GM23338 (cell line): ENCODE measurements around the gene TRMT11. TPM values are rescaled to one million over a fixed set of nuclear protein-coding genes. Genes with fewer than 3 reads are reported as not detected.

Experiments used
- ATAC-seq: fragments of 200-7000 bp; cut with Tn5 transposase; 3 replicates; pipeline ENCODE4 v1.9.1; 2020
- DNase-seq: peaks from one replicate; pipeline ENCODE4 v3.0.0-alpha.2; 2015; ENCODE audit warnings: low spot score
- H2AFZ ChIP-seq: fragments of 200-600 bp; sonication (generic); 2 replicates; pipeline ENCODE4 v1.8.0; 2016; ENCODE audit warnings: antibody characterized with exemption, mild to moderate bottlenecking, moderate library complexity
- H3F3A ChIP-seq: fragments of 200-600 bp; sonication (generic); replicated peaks from 2 replicates; pipeline ENCODE4 v1.8.0; 2017; ENCODE audit warnings: antibody characterized with exemption, mixed run types, low read depth
- H3K27ac ChIP-seq: fragments of 200-600 bp; sonication (generic); 2 replicates; pipeline ENCODE4 v1.6.1; 2016; ENCODE audit warnings: low read depth
- H3K27me3 ChIP-seq: fragments of 200-600 bp; sonication (generic); 2 replicates; pipeline ENCODE4 v1.8.0; 2016; ENCODE audit warnings: mild to moderate bottlenecking, mixed run types, moderate library complexity; ENCODE audit not compliant: insufficient read depth
- H3K36me3 ChIP-seq: fragments of 200-600 bp; sonication (generic); 2 replicates; pipeline ENCODE4 v1.8.0; 2016; ENCODE audit warnings: mild to moderate bottlenecking; ENCODE audit not compliant: insufficient read depth
- H3K4me1 ChIP-seq: fragments of 200-600 bp; sonication (generic); 2 replicates; pipeline ENCODE4 v1.8.0; 2016; ENCODE audit warnings: mild to moderate bottlenecking, moderate library complexity; ENCODE audit not compliant: insufficient read depth
- H3K4me2 ChIP-seq: fragments of 200-600 bp; sonication (generic); 2 replicates; pipeline ENCODE4 v1.7.1; 2017; ENCODE audit warnings: mixed run types
- H3K4me3 ChIP-seq: fragments of 200-600 bp; sonication (generic); 2 replicates; pipeline ENCODE4 v1.6.1; 2016; ENCODE audit warnings: mixed run types
- H3K79me2 ChIP-seq: fragments of 200-600 bp; sonication (generic); replicated peaks from 2 replicates; pipeline ENCODE4 v1.8.0; 2017; ENCODE audit warnings: mild to moderate bottlenecking; ENCODE audit not compliant: insufficient read depth
- H3K9me2 ChIP-seq: fragments of 200-600 bp; sonication (generic); 2 replicates; pipeline ENCODE4 v1.8.0; 2017; ENCODE audit not compliant: insufficient read depth
- H4K20me1 ChIP-seq: fragments of 200-600 bp; sonication (generic); replicated peaks from 2 replicates; pipeline ENCODE4 v1.8.0; 2017; ENCODE audit warnings: mild to moderate bottlenecking; ENCODE audit not compliant: insufficient read depth
- H3K27ac Mint-ChIP-seq: 2 replicates; pipeline ENCODE4 v1.8.0; 2020; ENCODE audit warnings: inconsistent platforms, mild to moderate bottlenecking, moderate library complexity, mixed read lengths
- H3K27me3 Mint-ChIP-seq: 3 replicates; pipeline ENCODE4 v1.8.0; 2022; ENCODE audit warnings: low read depth, mild to moderate bottlenecking, moderate library complexity, mixed read lengths, inconsistent platforms; ENCODE audit not compliant: insufficient read depth, poor library complexity
- H3K36me3 Mint-ChIP-seq: 3 replicates; pipeline ENCODE4 v1.8.0; 2021; ENCODE audit warnings: low read depth, mild to moderate bottlenecking, inconsistent platforms, moderate library complexity, mixed read lengths
- H3K4me1 Mint-ChIP-seq: 3 replicates; pipeline ENCODE4 v1.8.0; 2020; ENCODE audit warnings: mild to moderate bottlenecking, inconsistent platforms, mixed read lengths
- H3K4me3 Mint-ChIP-seq: 3 replicates; pipeline ENCODE4 v1.8.0; 2021; ENCODE audit warnings: moderate library complexity, mild to moderate bottlenecking, inconsistent platforms, mixed read lengths
- H3K9me3 Mint-ChIP-seq: 3 replicates; pipeline ENCODE4 v1.8.0; 2020; ENCODE audit warnings: moderate library complexity, mild to moderate bottlenecking, inconsistent platforms, mixed read lengths
- CREB1 ChIP-seq: fragments of 250-450 bp; sonication (Bioruptor Pico); IDR thresholded peaks from 2 replicates; pipeline ENCODE4 v1.5.0; 2020; ENCODE audit warnings: low read depth, mild to moderate bottlenecking, moderate library complexity
- CTCF ChIP-seq, 2 experiments: fragments of 200-600 bp in 1 of 2; sonication (generic) in 1 of 2; conservative IDR thresholded peaks; 2 replicates each; pipeline versions ENCODE4 v1.5.1 to v1.6.1; 2016 to 2017; ENCODE audit warnings: antibody characterized with exemption in 2 of 2, low read depth in 2 of 2, mild to moderate bottlenecking in 2 of 2, moderate library complexity in 1 of 2
- ETS1 ChIP-seq: IDR thresholded peaks from 2 replicates; pipeline ENCODE4 v1.6.1; 2016; ENCODE audit warnings: antibody characterized with exemption
- EZH2 ChIP-seq: fragments of 200-600 bp; sonication (generic); IDR thresholded peaks from one replicate; pipeline ENCODE4 v1.8.0; 2017; ENCODE audit warnings: antibody characterized with exemption, mild to moderate bottlenecking, low read depth; ENCODE audit not compliant: unreplicated experiment
- EZH2phosphoT487 ChIP-seq: fragments of 200-600 bp; sonication (generic); IDR thresholded peaks from one replicate; pipeline ENCODE4 v1.8.1; 2018; ENCODE audit warnings: antibody characterized with exemption; ENCODE audit not compliant: unreplicated experiment
- JUNB ChIP-seq: IDR thresholded peaks from one replicate; pipeline ENCODE4 v1.6.1; 2016; ENCODE audit warnings: antibody characterized with exemption; ENCODE audit not compliant: unreplicated experiment
- NANOG ChIP-seq: IDR thresholded peaks from 2 replicates; pipeline ENCODE4 v1.6.1; 2016; ENCODE audit warnings: antibody characterized with exemption, borderline replicate concordance
- POLR2AphosphoS5 ChIP-seq: IDR thresholded peaks from 2 replicates; pipeline ENCODE4 v1.6.1; 2016; ENCODE audit warnings: antibody characterized with exemption, low read depth
- REST ChIP-seq: IDR thresholded peaks from one replicate; pipeline ENCODE4 v1.6.1; 2018; ENCODE audit warnings: antibody characterized with exemption; ENCODE audit not compliant: unreplicated experiment
- STAT1 ChIP-seq: IDR thresholded peaks from one replicate; pipeline ENCODE4 v1.6.1; 2016; ENCODE audit warnings: antibody characterized with exemption; ENCODE audit not compliant: unreplicated experiment
- ZNF114 ChIP-seq: fragments of 250-450 bp; sonication (Bioruptor Pico); IDR thresholded peaks from 2 replicates; pipeline ENCODE4 v1.5.0; 2020; ENCODE audit warnings: mild to moderate bottlenecking, moderate library complexity
- ZNF331 ChIP-seq: fragments of 250-450 bp; sonication (Bioruptor Pico); IDR thresholded peaks from 2 replicates; pipeline ENCODE4 v1.5.0; 2020; ENCODE audit warnings: low read depth, mild to moderate bottlenecking, moderate library complexity
- ZNF462 ChIP-seq: fragments of 250-450 bp; sonication (Bioruptor Pico); IDR thresholded peaks from 2 replicates; pipeline ENCODE4 v1.5.0; 2020; ENCODE audit warnings: mild to moderate bottlenecking, moderate library complexity
- polyA plus RNA-seq: library from polyadenylated mRNA; unstranded; fragments of >200 nt; fragmentation: Nextera tagmentation; extraction: Ambion mirVana; gene quantifications from 2 replicates; pipeline ENCODE4 v1.2.1, GENCODE V29; 2016
- total RNA-seq: library from RNA; depleted of rRNA; stranded (reverse); fragments of >200 nt; shearing (Covaris generic); gene quantifications from 2 replicates; pipeline ENCODE4 v1.2.3, GENCODE V29; 2014

TRMT11 gene
- total and polyA plus RNA-seq, 2 experiments from 2014 or later, result 49.5 to 50.9 TPM

- Mint-ChIP-seq H3K9me3 (no peaks in the 10 kb centered on the region), H3K4me1 (no peaks in the 10 kb centered on the region), H3K27ac (no peak overlapping the region), H3K27me3 (no peaks in the 10 kb centered on the region), H3K36me3 (peaks cover 66% of the 10 kb centered on the region), H3K4me3 (no peak overlapping the region)
- no peaks in the 10 kb centered on the region for H3F3A ChIP-seq
- no peak overlapping the region for H3K27ac ChIP-seq
- H3K9me2 ChIP-seq, result no peaks in the 10 kb centered on the region
- 0 out of 2 replicates have a peak, but pooled peaks cover 4% of the 10 kb centered on the region for H4K20me1 ChIP-seq
- peaks cover 26% of the 10 kb centered on the region; the same call in 1 of the 2 replicates for H3K36me3 ChIP-seq
- ATAC-seq (no peak), DNase-seq (no peak)
- H3K4me1 ChIP-seq, result no peaks in the 10 kb centered on the region
- no peaks in the 10 kb centered on the region for H3K27me3 ChIP-seq
- no peaks in the 10 kb centered on the region for H3K79me2 ChIP-seq
- TF ChIP-seq EZH2phosphoT487 (no peak), ZNF331 (CRISPR knock-in tag) (no peak), CTCF (conservative IDR thresholded peaks at IDR 0.05; ENCODE audit: low read depth in 2 of 2) (no peak), NANOG (no peak), JUNB (no peak), ZNF462 (no peak), ETS1 (no peak), REST (no peak), ZNF114 (CRISPR knock-in tag) (no peak), STAT1 (no peak), POLR2AphosphoS5 (no peak), EZH2 (no peak), CREB1 (CRISPR knock-in tag) (no peak)
- H3K4me2 ChIP-seq, result no peak overlapping the region
- H2AFZ ChIP-seq, result no peak overlapping the region
- H3K4me3 ChIP-seq, result no peak overlapping the region
Measured at GRCh38 chr6:126020305-126021050, 34.1 kb downstream of the TRMT11 start.
